ENCODE measurements around the gene BDKRB2.

The BDKRB2 gene

GRCh38 chr14:96252999-96253539 lies 48.4 kb downstream of the BDKRB2 start:
- no peak for DNase-seq (ENCODE audit: low read depth)

- DNase-seq (ENCODE audit: low read depth) = no peak
These were observed 50.0 kb downstream of the BDKRB2 start for GRCh38 chr14:96254687-96255086.

GRCh38 chr14:96255501-96256366 lies 51.1 kb downstream of the BDKRB2 start, which contains the start of gene BDKRB1:
BDKRB1 (plus strand) TSS chr14:96256210; CDS start chr14:96263683, 7,473 bp downstream.
- no peak for DNase-seq (ENCODE audit: low read depth)

GRCh38 chr14:96256407-96256806 lies 51.8 kb downstream of the BDKRB2 start:
- no peak for DNase-seq (ENCODE audit: low read depth)

- DNase-seq (ENCODE audit: low read depth) = no peak
These were observed 52.4 kb downstream of the BDKRB2 start for GRCh38 chr14:96257056-96257455.

- no peak for DNase-seq (ENCODE audit: low read depth)
These were observed 53.3 kb downstream of the BDKRB2 start for GRCh38 chr14:96257900-96258299.

- DNase-seq (ENCODE audit: low read depth) = no peak
These were observed 55.7 kb downstream of the BDKRB2 start for GRCh38 chr14:96260341-96260821.

- no peak for DNase-seq (ENCODE audit: low read depth)
These were observed 56.4 kb downstream of the BDKRB2 start for GRCh38 chr14:96261053-96261452.

- no peak for DNase-seq (ENCODE audit: low read depth)
These were observed 57.4 kb downstream of the BDKRB2 start for GRCh38 chr14:96261772-96262655.

- DNase-seq (ENCODE audit: low read depth) = no peak
These were observed 58.9 kb downstream of the BDKRB2 start for GRCh38 chr14:96263347-96264199.

- DNase-seq (ENCODE audit: low read depth) = no peak
These were observed 59.5 kb downstream of the BDKRB2 start for GRCh38 chr14:96264200-96264553.

- DNase-seq (ENCODE audit: low read depth) = no peak
These were observed 60.2 kb downstream of the BDKRB2 start for GRCh38 chr14:96264853-96265252.

GRCh38 chr14:96265383-96266095 lies 60.9 kb downstream of the BDKRB2 start:
- no peak for DNase-seq (ENCODE audit: low read depth)

- DNase-seq (ENCODE audit: low read depth) = no peak
These were observed 62.7 kb downstream of the BDKRB2 start for GRCh38 chr14:96267336-96267735.

- DNase-seq (ENCODE audit: low read depth) = no peak
These were observed 63.3 kb downstream of the BDKRB2 start for GRCh38 chr14:96267916-96268315.

GRCh38 chr14:96268431-96269358 lies 64.1 kb downstream of the BDKRB2 start:
- DNase-seq (ENCODE audit: low read depth) = no peak

GRCh38 chr14:96269359-96269710 lies 64.7 kb downstream of the BDKRB2 start:
- DNase-seq (ENCODE audit: low read depth) = no peak

GRCh38 chr14:96270565-96271420 lies 66.2 kb downstream of the BDKRB2 start:
- no peak for DNase-seq (ENCODE audit: low read depth)

GRCh38 chr14:96271421-96271762 lies 66.8 kb downstream of the BDKRB2 start:
- no peak for DNase-seq (ENCODE audit: low read depth)

Data from activated gamma-delta T cell treated with anti-CD3 and anti-CD28 coated beads, Interleukin-2, amount 50 U/mL, for 16 hours (primary cell).